ENCODE measurements around the gene CETN3. TPM values are rescaled to one million over a fixed set of nuclear protein-coding genes. Genes with fewer than 3 reads are reported as not detected.

The CETN3 gene
- total RNA-seq = 9.2 and 19.8 TPM in 2 replicates

DNA sequence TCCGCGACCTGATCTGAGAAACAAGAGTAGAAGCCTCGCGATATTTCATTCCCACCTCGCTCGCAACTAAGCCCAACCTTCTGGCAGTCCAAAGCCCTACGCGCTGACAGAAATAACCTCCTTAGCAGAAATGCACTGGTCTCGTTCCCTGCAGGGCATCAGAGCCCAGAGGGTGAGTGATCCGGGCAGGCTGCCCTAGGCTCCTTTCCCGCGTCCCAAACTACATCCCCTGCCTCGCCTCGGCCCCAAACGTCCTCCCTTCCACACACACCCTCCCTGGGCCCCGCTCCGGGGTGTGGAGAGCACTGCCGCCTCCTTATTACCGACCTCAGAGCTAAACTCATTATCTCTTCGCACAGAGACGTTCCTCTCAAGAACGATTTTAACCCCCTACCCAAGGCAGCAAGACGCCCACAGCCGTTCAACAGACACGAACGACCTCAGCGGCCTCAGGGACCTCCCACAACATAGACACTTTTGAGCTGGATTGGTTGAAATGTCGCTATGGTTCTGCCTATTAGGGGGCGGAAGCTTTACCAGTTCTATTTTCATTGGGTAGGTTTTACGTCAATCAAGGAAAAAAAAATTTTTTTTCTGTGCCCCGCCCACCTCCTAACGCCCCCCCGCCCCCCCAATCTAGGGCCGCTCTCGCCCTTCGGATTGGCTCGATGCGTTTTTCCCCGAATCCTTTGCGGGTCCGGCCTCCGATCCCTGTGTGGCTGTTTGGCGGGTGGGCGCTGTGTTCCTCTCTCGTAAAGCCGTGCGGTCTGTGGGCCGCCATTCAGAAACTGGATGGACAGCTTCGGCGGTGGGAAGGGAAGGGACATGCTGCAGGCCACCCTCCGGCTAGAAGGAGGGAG is at the start of gene CETN3:
CETN3 (minus strand) TSS at position 439 of the 860 bp plus-strand sequence; CDS start at position 344, 95 bp downstream.
- DNase-seq (ENCODE audit: low read depth, low spot score) = peak; percentile 87

DNA sequence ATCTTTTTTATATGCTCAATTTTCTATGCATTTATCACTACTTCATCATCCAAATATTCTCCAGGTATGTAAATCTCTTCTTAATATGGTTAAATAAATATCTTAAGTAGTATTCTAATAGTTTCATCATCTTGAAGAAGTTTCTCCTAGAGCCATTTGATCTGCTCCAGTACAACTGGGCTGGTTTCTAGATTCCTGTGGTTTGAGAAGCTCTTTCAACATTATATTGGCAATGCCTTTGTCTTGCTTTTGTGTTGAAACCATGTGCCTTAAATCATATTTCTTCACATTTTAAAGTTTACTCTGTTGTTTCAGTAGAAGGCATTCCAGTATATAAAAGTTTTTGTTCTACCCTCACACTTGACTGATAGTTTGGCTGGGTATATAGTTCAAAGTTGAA is 37.4 kb upstream of the CETN3 start:
- DNase-seq (ENCODE audit: low read depth, low spot score) = no peak

DNA sequence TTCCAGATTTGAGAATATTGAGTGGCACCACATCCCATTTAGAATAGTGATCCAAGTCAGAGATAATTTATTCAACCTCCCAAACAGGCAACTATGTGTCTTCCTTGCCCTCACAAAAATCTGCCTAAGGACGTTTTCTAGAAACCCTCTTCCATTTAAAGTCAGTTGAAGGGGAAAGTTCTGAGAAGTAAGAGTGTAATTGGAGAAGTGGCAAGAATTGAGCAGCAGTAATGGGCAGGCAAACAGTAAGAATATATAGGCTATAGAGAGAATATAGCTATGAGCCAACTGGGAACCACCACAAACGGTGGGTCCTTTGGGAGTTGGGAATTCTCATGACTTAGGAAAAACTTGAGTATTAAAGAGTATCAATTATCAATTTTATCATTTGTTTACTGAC is 31.1 kb upstream of the CETN3 start:
- no peak for DNase-seq (ENCODE audit: low read depth, low spot score)

- peak; percentile 7 for DNase-seq (ENCODE audit: low read depth, low spot score)
Observed at GRCh38 chr5:90438100-90438499, 28.5 kb upstream of the CETN3 start.

- DNase-seq (ENCODE audit: low read depth, low spot score) = no peak
Observed at GRCh38 chr5:90437663-90438062, 28.1 kb upstream of the CETN3 start.

DNA sequence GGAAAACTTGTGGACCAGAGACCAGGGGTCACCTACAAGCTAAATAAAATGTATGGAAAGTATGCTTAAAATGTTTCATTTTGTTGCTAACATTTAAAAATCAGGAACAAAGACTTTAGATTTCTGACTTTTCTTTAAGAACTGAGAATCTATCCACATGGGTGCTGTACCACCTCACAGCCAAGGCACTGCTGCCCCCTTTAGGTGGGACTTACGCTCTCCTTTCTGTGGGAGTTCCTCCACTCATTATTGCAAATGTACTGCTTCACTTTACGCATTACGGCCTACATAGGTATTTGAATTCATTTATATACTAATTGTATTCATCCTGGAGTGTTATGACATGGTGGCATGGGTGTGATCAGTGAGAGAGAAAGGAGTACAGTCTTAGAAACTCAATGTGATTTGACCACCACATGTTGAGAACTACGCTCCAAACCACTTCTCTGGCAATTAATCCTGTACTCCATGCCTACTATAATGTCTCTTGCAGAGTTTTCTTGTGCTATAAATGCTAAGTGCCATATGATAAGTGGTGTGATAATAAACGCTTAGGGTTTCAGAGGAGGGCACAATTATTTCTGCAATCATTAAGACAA is 24.7 kb upstream of the CETN3 start:
- peak; percentile 8 for DNase-seq (ENCODE audit: low read depth, low spot score)

DNA sequence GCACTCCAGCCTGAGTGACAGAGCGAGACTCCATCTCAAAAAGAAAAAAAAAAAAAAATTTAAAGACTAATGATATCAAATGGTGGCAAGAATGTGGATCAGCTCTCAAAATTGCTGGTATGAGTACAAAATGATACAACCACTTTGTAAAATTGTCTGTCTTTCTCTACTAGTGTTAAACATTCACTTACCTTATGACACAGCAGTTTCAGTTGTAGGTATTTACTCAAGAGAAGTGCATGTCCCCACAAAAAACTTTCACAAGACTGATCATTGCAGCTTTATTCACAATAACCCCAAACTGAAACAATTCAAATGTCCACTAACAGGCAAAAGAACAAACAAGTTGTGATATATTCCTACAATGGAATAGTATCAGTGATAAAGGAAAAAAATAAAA is 14.7 kb upstream of the CETN3 start:
- no peak for DNase-seq (ENCODE audit: low read depth, low spot score)

DNA sequence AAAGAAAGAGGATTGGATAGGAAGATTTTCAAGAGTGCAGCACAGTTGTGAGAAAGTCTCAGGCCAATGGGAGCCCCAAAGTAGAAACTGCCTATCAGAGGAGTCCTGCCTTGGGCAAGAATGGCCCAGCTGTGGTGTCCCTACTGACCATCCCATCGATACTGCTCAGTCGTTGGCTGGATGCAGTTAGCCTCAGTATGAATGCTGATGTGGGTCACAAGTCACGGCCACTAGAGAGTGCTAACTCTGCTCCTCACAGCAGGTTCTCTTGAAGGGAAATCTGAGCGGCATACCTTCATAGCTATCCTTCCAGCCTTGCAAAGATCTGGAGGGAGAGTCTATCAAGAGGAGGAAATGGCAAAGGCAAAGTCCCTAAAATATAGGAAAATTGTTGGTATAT is 11.6 kb upstream of the CETN3 start:
- DNase-seq (ENCODE audit: low read depth, low spot score) = no peak

DNA sequence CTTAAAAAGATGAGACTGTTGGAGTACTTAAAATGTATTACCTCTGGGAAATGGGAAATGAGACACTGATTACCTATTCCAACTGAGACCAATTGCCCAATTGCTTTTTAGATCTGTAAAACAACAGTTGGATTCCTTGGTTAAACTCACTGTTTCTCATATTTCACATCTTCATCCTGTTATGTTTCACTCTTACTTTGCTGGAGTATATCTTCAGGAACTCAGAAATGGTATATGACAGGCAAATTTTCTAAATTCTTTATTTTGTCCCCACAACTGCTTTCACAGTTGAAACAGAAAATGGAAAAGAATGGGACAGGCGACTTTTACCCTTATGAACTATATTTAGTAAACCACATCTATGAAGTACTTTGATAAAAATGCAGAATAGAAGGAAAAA is 8.7 kb upstream of the CETN3 start:
- no peak for DNase-seq (ENCODE audit: low read depth, low spot score)

DNA sequence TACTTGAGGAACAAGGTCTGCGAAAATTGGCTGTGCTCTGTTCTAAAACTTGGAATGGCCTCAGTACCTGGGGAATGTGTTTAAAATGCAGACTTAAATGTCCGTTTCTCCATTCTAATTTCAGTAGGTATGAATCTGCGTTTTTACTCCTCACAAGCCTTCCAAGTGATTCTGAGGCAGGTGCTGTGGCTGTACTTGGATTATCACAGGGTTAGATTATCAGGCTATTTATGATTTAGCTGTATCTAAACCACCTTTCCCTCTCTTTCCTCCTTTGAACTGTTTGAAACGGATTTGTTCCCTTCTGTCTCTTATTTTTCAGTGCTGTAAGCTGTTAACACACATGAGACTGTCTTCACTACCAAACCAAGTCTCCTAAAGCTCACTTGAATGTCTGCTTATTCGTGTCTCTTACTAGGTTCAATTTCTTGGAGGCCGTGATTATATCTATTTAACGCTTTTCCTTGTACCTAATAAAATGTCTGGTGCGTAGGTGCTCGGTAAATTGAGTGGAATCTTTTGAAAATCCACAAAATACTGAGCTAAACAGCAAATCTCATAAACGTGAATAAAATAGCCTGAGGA is 714 bp upstream of the CETN3 start:
- no peak for DNase-seq (ENCODE audit: low read depth, low spot score)

GRCh38 chr5:90408571-90409317 is 812 bp downstream of the CETN3 start:
- DNase-seq (ENCODE audit: low read depth, low spot score) = no peak

DNA sequence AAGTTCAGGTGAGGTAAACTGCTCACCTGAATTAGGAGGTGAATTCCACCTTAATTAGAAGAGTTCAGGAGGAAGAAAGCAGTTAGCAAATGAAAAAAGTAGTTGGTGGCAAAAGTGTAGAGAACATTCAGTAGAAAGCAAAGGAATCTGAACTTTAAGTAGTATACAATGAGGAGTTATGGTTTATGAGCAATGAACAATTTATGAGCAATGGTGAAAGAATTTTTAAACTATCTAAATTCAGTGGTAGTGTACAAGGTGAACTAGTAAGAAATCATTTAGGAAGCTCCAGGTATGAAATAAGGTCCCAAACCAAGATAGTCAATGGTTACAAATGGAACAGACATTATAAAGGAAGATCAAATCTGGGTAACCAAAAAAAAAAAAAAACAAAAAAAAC is 3.1 kb downstream of the CETN3 start:
- DNase-seq (ENCODE audit: low read depth, low spot score) = no peak

DNA sequence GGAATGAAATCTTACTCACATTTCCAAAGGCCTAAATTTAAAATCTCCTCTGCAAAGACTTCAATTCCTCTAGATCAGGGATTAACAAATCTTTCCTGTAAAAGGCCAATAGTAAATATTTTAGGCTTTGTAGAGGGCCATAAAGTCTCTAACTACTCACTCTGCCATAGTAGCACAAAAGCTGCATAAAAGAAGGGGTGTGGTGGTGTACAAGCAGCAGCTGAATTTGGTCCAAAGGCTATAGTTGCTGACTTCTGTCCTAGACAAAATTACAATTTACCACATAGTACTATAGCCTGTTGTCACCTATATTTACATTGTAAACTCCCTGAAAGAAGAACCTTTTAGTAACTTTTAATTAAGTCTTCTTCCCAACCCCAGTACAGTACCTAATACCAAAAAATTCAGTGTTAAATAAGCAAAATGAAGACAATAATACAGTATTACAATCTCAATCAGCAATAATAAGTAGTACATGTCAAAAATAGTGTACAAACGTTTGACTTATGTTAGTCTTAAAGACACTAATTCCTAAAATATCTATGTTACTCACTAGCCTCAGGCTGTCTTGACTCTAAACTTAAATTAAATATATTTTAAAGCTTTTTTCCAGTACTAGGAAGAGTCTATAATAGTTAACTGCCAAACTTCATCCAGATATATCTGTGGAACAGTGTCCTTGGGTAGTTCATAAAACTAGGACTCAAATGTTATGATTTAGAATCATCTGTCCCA is 6.9 kb downstream of the CETN3 start:
- DNase-seq (ENCODE audit: low read depth, low spot score) = no peak

GRCh38 chr5:90399251-90399650 is 10.3 kb downstream of the CETN3 start:
- no peak for DNase-seq (ENCODE audit: low read depth, low spot score)

DNA sequence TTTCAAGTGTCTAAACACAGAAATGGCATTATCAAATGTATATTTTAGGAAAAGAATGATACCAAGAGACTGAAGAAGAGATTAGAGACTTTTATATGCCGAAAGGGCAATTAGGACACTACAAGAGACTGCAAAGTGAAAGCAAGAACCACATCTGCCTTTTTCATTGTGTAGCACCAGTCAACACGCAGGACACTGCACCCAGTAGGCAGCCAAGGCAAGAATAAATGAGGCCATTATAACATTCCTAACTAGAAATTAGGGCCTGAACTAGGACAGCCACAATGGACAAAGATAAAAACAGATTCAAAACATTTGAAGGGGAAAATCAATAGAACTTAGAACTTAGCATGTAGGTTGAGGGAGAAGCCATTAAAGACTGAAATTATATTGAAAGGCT is 10.8 kb downstream of the CETN3 start:
- no peak for DNase-seq (ENCODE audit: low read depth, low spot score)

DNA sequence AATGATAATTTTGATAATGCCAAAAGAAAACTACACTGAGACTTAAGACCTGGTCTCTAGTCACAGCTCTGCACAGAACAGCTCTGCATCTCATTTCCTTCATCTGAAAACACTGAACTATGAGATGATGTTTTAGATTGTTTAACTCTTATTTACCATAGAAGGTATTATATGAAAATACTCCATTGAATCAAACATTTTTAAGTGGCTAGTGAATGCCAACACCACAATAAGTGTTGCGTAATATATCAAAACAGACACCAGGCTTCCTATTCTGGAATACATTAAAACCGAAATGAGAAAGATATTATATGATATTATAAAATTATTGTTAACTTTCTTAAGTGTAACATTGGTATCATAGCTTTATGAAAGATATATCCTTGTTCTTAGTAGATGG is 14.6 kb downstream of the CETN3 start:
- no peak for DNase-seq (ENCODE audit: low read depth, low spot score)

- no peak for DNase-seq (ENCODE audit: low read depth, low spot score)
Observed at GRCh38 chr5:90390928-90391327, 18.6 kb downstream of the CETN3 start.

DNA sequence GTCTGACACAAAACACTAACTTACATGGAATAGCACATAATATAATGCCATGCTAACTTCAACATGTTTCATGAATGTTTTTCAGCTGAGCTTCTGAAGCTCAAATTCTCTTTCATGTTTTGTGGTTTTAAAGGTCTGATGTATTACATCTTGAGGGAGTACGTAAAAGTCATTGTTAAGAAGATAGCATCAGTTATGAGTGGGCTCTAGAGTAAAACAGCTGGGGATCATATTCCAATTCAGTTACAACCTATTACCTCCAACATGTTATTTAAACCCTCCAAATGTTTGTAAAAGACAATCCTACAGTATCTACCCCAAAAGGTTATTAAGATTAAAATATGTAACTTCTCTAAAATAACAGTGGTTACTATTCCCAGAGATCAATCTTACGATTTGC is 19.2 kb downstream of the CETN3 start:
- no peak for DNase-seq (ENCODE audit: low read depth, low spot score)

- DNase-seq (ENCODE audit: low read depth, low spot score) = no peak
Observed at GRCh38 chr5:90387508-90387907, 22.0 kb downstream of the CETN3 start.

DNA sequence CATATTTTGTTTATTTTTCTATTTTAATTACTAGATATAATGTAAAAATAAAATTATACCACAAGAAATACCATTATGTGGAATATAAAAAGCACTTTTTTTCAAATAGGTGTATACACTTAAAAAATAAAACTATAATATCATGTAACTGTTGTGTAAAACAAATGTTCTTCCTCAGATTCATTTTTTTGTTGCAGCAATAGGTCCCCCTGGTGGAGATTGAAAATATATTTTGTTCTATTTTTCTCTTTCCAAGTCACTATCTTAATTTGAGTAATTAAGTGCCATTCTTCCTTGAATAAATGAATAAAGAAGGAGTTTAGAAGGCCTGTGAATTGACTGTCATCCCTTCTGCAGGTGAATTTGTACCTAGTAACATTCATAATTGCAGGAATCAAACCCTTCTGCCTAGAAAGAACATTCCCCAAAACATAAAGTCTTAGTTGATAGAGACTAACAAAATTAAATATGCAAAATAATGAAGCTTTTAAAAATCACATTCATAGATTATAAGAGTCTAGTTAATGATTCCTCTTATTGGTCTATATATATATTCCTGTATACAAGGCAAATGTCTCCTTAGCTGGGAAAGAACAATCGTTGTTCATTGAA is 23.4 kb downstream of the CETN3 start:
- DNase-seq (ENCODE audit: low read depth, low spot score) = no peak

DNA sequence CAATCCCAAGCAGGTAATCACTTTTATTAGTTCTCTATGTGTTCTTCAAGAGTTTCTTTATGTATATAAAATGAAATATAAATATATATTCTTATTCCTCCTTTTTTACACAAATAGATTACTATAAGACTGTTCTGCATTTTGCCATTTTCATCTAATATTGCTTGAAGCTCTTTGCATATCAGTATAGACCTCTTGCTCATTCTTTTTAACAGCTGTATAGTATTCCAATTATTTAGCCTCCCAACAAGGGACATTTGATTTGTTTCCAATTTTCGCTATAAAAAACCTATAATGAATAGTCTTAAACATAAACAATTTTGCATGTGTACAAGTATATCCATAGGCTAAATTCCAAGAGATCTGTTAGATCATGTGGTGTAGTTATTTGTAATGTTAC is 25.2 kb downstream of the CETN3 start:
- DNase-seq (ENCODE audit: low read depth, low spot score) = no peak
